IPS-18a (cell line): Measurements from ENCODE around the gene DDX10.

ENCODE experiments used
- H3K27ac ChIP-seq: one replicate; pipeline ENCODE4 v1.5.1; 2013; ENCODE audit warnings: low read length
- H3K27me3 ChIP-seq: one replicate; pipeline ENCODE4 v1.6.1; 2013; ENCODE audit warnings: mild to moderate bottlenecking, low read length; ENCODE audit not compliant: control insufficient read depth, insufficient read depth
- H3K36me3 ChIP-seq: one replicate; pipeline ENCODE4 v1.6.1; 2013; ENCODE audit warnings: low read depth, low read length; ENCODE audit not compliant: control insufficient read depth
- H3K4me1 ChIP-seq: one replicate; pipeline ENCODE4 v1.6.1; 2013; ENCODE audit warnings: low read depth, low read length; ENCODE audit not compliant: control insufficient read depth
- H3K4me3 ChIP-seq: one replicate; pipeline ENCODE4 v1.5.1; 2013; ENCODE audit warnings: low read length
- H3K9ac ChIP-seq: one replicate; pipeline ENCODE4 v1.6.1; 2013; ENCODE audit warnings: mild to moderate bottlenecking, low read length, moderate library complexity
- H3K9me3 ChIP-seq: one replicate; pipeline ENCODE4 v1.6.1; 2013; ENCODE audit warnings: low read depth, low read length; ENCODE audit not compliant: control insufficient read depth

DDX10 gene

GRCh38 chr11:108838102-108838791, 173.4 kb downstream of the DDX10 start:
- Histone ChIP-seq H3K27ac (no peak overlapping the region), H3K9me3 (no peaks in the 10 kb centered on the region)

GRCh38 chr11:108838792-108839105, 173.9 kb downstream of the DDX10 start:
- H3K36me3 ChIP-seq: peaks cover 9% of the 10 kb centered on the region
- no peak overlapping the region for H3K4me3 ChIP-seq
- H3K9me3 ChIP-seq: no peaks in the 10 kb centered on the region
- H3K27me3 ChIP-seq: no peaks in the 10 kb centered on the region
- peaks cover 6% of the 10 kb centered on the region for H3K4me1 ChIP-seq
- H3K27ac ChIP-seq: no peak overlapping the region
- H3K9ac ChIP-seq: no peak overlapping the region

More at GRCh38 chr11:108838102-108838791, 173.4 kb downstream of the DDX10 start:
- H3K36me3 ChIP-seq: peaks cover 9% of the 10 kb centered on the region
- H3K4me3 ChIP-seq: no peak overlapping the region
- H3K4me1 ChIP-seq: peaks cover 6% of the 10 kb centered on the region
- H3K9ac ChIP-seq: no peak overlapping the region
- H3K27me3 ChIP-seq: no peaks in the 10 kb centered on the region

- Histone ChIP-seq H3K9ac (no peak overlapping the region), H3K36me3 (no peaks in the 10 kb centered on the region), H3K27ac (no peak overlapping the region), H3K9me3 (no peaks in the 10 kb centered on the region), H3K27me3 (no peaks in the 10 kb centered on the region), H3K4me3 (no peak overlapping the region), H3K4me1 (no peaks in the 10 kb centered on the region)
Measured at GRCh38 chr11:108846009-108846408, 181.1 kb downstream of the DDX10 start.

GRCh38 chr11:108847298-108847990, 182.6 kb downstream of the DDX10 start:
- Histone ChIP-seq H3K27ac (no peak overlapping the region), H3K4me3 (no peak overlapping the region), H3K27me3 (no peaks in the 10 kb centered on the region), H3K36me3 (no peaks in the 10 kb centered on the region), H3K4me1 (no peaks in the 10 kb centered on the region), H3K9me3 (no peaks in the 10 kb centered on the region), H3K9ac (no peak overlapping the region)

- no peak overlapping the region for H3K4me3 ChIP-seq
- H3K9me3 ChIP-seq: no peaks in the 10 kb centered on the region
- H3K36me3 ChIP-seq: no peaks in the 10 kb centered on the region
- no peak overlapping the region for H3K27ac ChIP-seq
- H3K4me1 ChIP-seq: no peaks in the 10 kb centered on the region
- H3K9ac ChIP-seq: no peak overlapping the region
- H3K27me3 ChIP-seq: no peaks in the 10 kb centered on the region
Measured at GRCh38 chr11:108851781-108852180, 186.9 kb downstream of the DDX10 start.

GRCh38 chr11:108852701-108853100, 187.8 kb downstream of the DDX10 start:
- Histone ChIP-seq H3K4me3 (no peak overlapping the region), H3K27me3 (no peaks in the 10 kb centered on the region), H3K4me1 (no peaks in the 10 kb centered on the region), H3K27ac (no peak overlapping the region), H3K9ac (no peak overlapping the region), H3K36me3 (no peaks in the 10 kb centered on the region), H3K9me3 (no peaks in the 10 kb centered on the region)

- no peak overlapping the region for H3K27ac ChIP-seq
Measured at GRCh38 chr11:108853151-108853550, 188.3 kb downstream of the DDX10 start.

GRCh38 chr11:108853864-108854263, 189.0 kb downstream of the DDX10 start:
- Histone ChIP-seq H3K4me3 (no peak overlapping the region), H3K36me3 (no peaks in the 10 kb centered on the region), H3K9ac (no peak overlapping the region), H3K4me1 (peaks cover 4% of the 10 kb centered on the region), H3K27ac (no peak overlapping the region), H3K9me3 (no peaks in the 10 kb centered on the region), H3K27me3 (no peaks in the 10 kb centered on the region)

More at GRCh38 chr11:108853151-108853550, 188.3 kb downstream of the DDX10 start:
- no peaks in the 10 kb centered on the region for H3K27me3 ChIP-seq
- no peaks in the 10 kb centered on the region for H3K36me3 ChIP-seq
- H3K4me1 ChIP-seq: no peaks in the 10 kb centered on the region
- H3K4me3 ChIP-seq: no peak overlapping the region
- H3K9ac ChIP-seq: no peak overlapping the region
- no peaks in the 10 kb centered on the region for H3K9me3 ChIP-seq

- H3K27me3 ChIP-seq: no peaks in the 10 kb centered on the region
- H3K4me1 ChIP-seq: peaks cover 5% of the 10 kb centered on the region
- H3K27ac ChIP-seq: no peak overlapping the region
- H3K36me3 ChIP-seq: no peaks in the 10 kb centered on the region
- H3K4me3 ChIP-seq: no peak overlapping the region
- H3K9me3 ChIP-seq: no peaks in the 10 kb centered on the region
- H3K9ac ChIP-seq: no peak overlapping the region
Measured at GRCh38 chr11:108854346-108854745, 189.5 kb downstream of the DDX10 start.

- H3K27ac ChIP-seq: no peak overlapping the region
- H3K4me1 ChIP-seq: peaks cover 5% of the 10 kb centered on the region
- H3K9me3 ChIP-seq: no peaks in the 10 kb centered on the region
- H3K4me3 ChIP-seq: no peak overlapping the region
- no peak overlapping the region for H3K9ac ChIP-seq
- no peaks in the 10 kb centered on the region for H3K36me3 ChIP-seq
- H3K27me3 ChIP-seq: no peaks in the 10 kb centered on the region
Measured at GRCh38 chr11:108857382-108857781, 192.5 kb downstream of the DDX10 start.

GRCh38 chr11:108858622-108859021, 193.8 kb downstream of the DDX10 start:
- no peak overlapping the region for H3K9ac ChIP-seq
- no peak overlapping the region for H3K27ac ChIP-seq
- H3K27me3 ChIP-seq: no peaks in the 10 kb centered on the region
- no peaks in the 10 kb centered on the region for H3K9me3 ChIP-seq
- H3K36me3 ChIP-seq: no peaks in the 10 kb centered on the region
- peaks cover 5% of the 10 kb centered on the region for H3K4me1 ChIP-seq
- H3K4me3 ChIP-seq: no peak overlapping the region

GRCh38 chr11:108859510-108859909, 194.6 kb downstream of the DDX10 start:
- Histone ChIP-seq H3K9ac (no peak overlapping the region), H3K9me3 (no peaks in the 10 kb centered on the region), H3K27me3 (no peaks in the 10 kb centered on the region), H3K4me3 (no peak overlapping the region), H3K4me1 (peaks cover 5% of the 10 kb centered on the region), H3K36me3 (no peaks in the 10 kb centered on the region), H3K27ac (no peak overlapping the region)
